Parathyroid adenoma (tissue), 2 donors: ENCODE results near the gene UTP11.

Experiments
- H2AFZ ChIP-seq: fragments of 300-600 bp; sonication (generic); one replicate; pipeline ENCODE4 v1.7.0; 2017; ENCODE audit warnings: antibody characterized with exemption, mild to moderate bottlenecking
- H3K27ac ChIP-seq: fragments of 300-600 bp; sonication (generic); one replicate; pipeline ENCODE4 v1.7.0; 2017
- H3K27me3 ChIP-seq: fragments of 300-600 bp; sonication (generic); one replicate; pipeline ENCODE4 v1.7.0; 2017; ENCODE audit warnings: low read length; ENCODE audit not compliant: control insufficient read depth, insufficient read depth
- H3K36me3 ChIP-seq: fragments of 300-600 bp; sonication (generic); one replicate; pipeline ENCODE4 v1.7.0; 2017; ENCODE audit warnings: low read length; ENCODE audit not compliant: control insufficient read depth, insufficient read depth
- H3K4me1 ChIP-seq: fragments of 300-600 bp; sonication (generic); one replicate; pipeline ENCODE4 v1.7.0; 2017; ENCODE audit warnings: control low read depth
- H3K4me2 ChIP-seq: fragments of 300-600 bp; sonication (generic); one replicate; pipeline ENCODE4 v1.7.0; 2017; ENCODE audit warnings: low read length
- H3K4me3 ChIP-seq: fragments of 300-600 bp; sonication (generic); one replicate; pipeline ENCODE4 v1.7.0; 2017; ENCODE audit warnings: low read depth, low read length
- H3K79me2 ChIP-seq: fragments of 300-600 bp; sonication (generic); one replicate; pipeline ENCODE4 v1.7.0; 2017; ENCODE audit warnings: control low read depth
- H3K9ac ChIP-seq: fragments of 300-600 bp; sonication (generic); one replicate; pipeline ENCODE4 v1.7.0; 2017; ENCODE audit warnings: mild to moderate bottlenecking
- H3K9me3 ChIP-seq: fragments of 300-600 bp; sonication (generic); one replicate; pipeline ENCODE4 v1.7.0; 2017; ENCODE audit warnings: low read length; ENCODE audit not compliant: control insufficient read depth
- TF ChIP-seq, protein P1 (sequence below): fragments of 300-600 bp; sonication (generic); IDR thresholded peaks from one replicate; pipeline ENCODE4 v1.7.0; 2017; ENCODE audit warnings: antibody characterized with exemption, mild to moderate bottlenecking
- donor health status: primary hyperparathyroidism.

The UTP11 gene

DNA sequence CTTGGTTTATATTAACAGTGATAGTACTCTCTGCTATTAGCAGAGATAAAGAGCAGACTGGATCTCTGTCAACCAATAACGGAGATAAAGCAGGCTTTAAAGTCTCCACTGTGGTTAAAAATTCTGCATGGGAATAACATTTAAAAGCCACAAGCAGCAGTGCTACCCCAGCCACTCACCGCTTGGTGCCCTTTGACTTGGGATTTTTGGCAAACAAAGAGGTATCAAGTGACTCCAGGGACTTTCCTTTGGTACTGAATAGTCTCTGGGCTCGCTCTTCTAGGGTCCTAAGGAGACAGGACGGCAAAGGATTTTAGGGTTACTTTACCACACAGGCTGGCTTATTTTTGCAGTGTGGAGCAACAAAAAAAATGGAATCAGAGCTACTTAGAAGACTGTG lies 34.0 kb upstream of the UTP11 start:
- Histone ChIP-seq H3K9me3 (no peaks in the 10 kb centered on the region), H3K79me2 (no peaks in the 10 kb centered on the region), H3K27ac (no peak overlapping the region), H2AFZ (no peak overlapping the region), H3K36me3 (no peaks in the 10 kb centered on the region), H3K4me3 (no peak overlapping the region), H3K9ac (no peak overlapping the region), H3K4me1 (no peaks in the 10 kb centered on the region), H3K27me3 (no peaks in the 10 kb centered on the region), H3K4me2 (no peak overlapping the region)
- TF ChIP-seq, protein P1, sequence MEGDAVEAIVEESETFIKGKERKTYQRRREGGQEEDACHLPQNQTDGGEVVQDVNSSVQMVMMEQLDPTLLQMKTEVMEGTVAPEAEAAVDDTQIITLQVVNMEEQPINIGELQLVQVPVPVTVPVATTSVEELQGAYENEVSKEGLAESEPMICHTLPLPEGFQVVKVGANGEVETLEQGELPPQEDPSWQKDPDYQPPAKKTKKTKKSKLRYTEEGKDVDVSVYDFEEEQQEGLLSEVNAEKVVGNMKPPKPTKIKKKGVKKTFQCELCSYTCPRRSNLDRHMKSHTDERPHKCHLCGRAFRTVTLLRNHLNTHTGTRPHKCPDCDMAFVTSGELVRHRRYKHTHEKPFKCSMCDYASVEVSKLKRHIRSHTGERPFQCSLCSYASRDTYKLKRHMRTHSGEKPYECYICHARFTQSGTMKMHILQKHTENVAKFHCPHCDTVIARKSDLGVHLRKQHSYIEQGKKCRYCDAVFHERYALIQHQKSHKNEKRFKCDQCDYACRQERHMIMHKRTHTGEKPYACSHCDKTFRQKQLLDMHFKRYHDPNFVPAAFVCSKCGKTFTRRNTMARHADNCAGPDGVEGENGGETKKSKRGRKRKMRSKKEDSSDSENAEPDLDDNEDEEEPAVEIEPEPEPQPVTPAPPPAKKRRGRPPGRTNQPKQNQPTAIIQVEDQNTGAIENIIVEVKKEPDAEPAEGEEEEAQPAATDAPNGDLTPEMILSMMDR: no peak

DNA sequence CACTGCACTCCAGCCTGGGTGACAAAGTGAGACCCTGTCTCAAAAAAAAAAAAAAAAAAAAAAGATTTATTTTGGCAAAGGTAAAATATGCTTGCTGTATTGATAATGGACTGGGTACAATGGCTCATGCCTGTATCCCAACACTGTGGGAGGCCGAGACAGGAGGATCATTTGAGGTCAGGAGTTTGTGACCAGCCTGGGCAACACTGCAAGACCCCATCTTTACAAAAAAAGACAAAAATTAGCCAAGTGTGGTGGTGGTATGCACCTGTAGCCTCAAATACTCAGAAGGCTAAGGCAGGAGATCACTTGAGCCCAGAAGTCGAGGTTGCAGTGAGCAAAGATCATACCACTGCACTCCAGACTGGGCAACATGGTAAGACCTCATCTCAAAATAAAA lies 29.0 kb upstream of the UTP11 start:
- H3K4me3 ChIP-seq: no peak overlapping the region
- TF ChIP-seq, protein P1: no peak
- H3K79me2 ChIP-seq: no peaks in the 10 kb centered on the region
- H3K9ac ChIP-seq: no peak overlapping the region
- H2AFZ ChIP-seq: no peak overlapping the region
- no peaks in the 10 kb centered on the region for H3K27me3 ChIP-seq
- no peaks in the 10 kb centered on the region for H3K4me1 ChIP-seq
- H3K4me2 ChIP-seq: no peak overlapping the region
- H3K36me3 ChIP-seq: no peaks in the 10 kb centered on the region
- no peak overlapping the region for H3K27ac ChIP-seq
- no peaks in the 10 kb centered on the region for H3K9me3 ChIP-seq

DNA sequence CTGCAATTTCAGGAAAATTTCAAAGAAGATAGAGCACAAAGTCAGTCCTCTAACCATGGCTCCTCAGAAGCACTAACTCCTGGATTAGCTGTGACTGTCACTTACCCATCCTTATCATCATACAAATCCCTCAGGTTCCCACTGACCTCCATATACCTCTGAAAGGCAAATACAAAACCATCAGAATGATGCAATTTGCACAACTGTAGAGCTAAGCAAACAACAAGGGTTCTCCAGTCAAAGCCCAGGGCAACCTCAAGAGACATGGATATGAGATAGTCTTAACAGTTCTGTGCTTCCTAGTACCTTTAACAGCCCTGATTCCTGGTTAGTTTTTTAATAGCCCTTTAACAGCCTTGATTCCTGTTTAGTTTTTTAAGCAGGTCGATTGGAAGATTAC lies 24.9 kb upstream of the UTP11 start:
- H3K4me3 ChIP-seq: no peak overlapping the region
- H3K4me1 ChIP-seq: no peaks in the 10 kb centered on the region
- no peak overlapping the region for H3K9ac ChIP-seq
- H3K79me2 ChIP-seq: no peaks in the 10 kb centered on the region
- no peak overlapping the region for H3K4me2 ChIP-seq
- TF ChIP-seq, protein P1: no peak
- H2AFZ ChIP-seq: no peak overlapping the region
- H3K27me3 ChIP-seq: no peaks in the 10 kb centered on the region
- H3K9me3 ChIP-seq: no peaks in the 10 kb centered on the region
- no peaks in the 10 kb centered on the region for H3K36me3 ChIP-seq
- H3K27ac ChIP-seq: no peak overlapping the region

DNA sequence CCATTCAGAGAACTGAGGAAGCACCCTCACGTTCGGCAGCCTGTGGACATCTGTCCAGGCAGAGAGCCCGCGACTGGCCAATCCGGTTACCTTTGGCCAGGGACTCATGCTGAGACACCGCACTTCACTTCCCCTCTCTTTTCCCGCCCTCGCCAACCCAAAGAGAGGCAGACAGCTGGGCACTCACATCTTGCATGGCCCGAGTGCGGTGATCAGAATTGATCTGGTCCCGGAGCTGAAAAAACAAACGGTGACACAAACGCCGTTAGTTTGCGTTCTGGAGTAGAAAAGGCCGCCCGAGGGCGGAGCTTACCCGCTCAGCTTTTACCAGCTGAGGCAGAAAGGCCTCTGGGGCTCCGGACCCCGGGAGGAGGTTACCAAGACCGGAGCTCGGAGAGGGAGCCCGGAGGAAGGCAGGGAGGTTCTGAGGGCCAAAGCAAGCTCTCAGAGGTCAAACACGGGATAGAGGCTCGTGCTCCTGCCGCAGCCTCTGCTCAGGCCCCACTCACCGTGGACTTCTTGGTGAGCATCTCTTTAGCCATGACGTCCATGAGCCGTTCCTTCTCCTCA lies 23.1 kb upstream of the UTP11 start:
- peak overlapping the region; percentile 56 for H3K27ac ChIP-seq
- H3K4me3 ChIP-seq: peak overlapping the region; percentile 89
- no peaks in the 10 kb centered on the region for H3K9me3 ChIP-seq
- no peaks in the 10 kb centered on the region for H3K36me3 ChIP-seq
- H3K27me3 ChIP-seq: no peaks in the 10 kb centered on the region
- H3K4me1 ChIP-seq: no peaks in the 10 kb centered on the region
- H3K79me2 ChIP-seq: no peaks in the 10 kb centered on the region
- peak overlapping the region; percentile 99 for H3K4me2 ChIP-seq
- TF ChIP-seq, protein P1: no peak
- peak overlapping the region; percentile 37 for H3K9ac ChIP-seq
- peak overlapping the region; percentile 91 for H2AFZ ChIP-seq

DNA sequence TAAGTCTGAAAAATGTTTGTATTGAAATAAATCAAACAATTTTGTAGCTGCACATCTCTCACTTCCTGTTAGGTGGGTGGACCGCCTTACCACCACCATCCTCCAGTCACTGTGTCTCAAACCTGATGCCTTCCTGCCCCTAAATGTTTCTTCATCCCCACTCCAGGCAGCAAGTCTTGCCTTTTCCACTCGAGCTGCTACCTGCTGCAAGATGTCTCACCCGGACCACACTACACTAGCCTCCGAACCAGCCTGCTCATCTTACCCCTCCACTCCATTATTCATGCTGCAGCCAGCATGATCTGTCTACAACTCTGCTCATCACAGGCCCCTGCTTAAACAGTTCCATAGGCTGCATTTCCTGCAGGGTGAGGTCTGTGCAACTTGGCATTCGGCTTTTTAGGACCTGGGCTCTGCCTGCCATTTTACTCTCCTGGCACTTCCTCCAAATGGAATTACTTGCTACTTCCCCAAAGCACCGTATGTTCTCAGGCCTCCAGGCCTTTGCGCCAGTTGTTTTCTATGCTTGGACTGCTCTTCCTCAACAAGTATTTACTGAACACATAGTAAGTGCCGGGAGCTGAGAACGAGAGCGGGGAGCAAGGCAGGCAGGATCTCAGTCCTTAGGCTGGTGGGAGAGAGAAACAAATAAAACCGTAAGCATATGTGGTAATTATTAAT lies 17.5 kb upstream of the UTP11 start:
- Histone ChIP-seq H3K4me1 (no peaks in the 10 kb centered on the region), H3K79me2 (no peaks in the 10 kb centered on the region), H3K4me3 (no peak overlapping the region), H3K4me2 (no peak overlapping the region), H3K9ac (no peak overlapping the region), H3K27me3 (no peaks in the 10 kb centered on the region), H2AFZ (no peak overlapping the region), H3K9me3 (no peaks in the 10 kb centered on the region), H3K36me3 (no peaks in the 10 kb centered on the region), H3K27ac (no peak overlapping the region)
- TF ChIP-seq, protein P1: no peak
